ENCODE measurements around the gene CRIP1. TPM values are rescaled to one million over a fixed set of nuclear protein-coding genes. Genes with fewer than 3 reads are reported as not detected.
A peak's percentile ranks its signal among the peaks of the same experiment; 100 is the strongest.

Gene CRIP1
- total and polyA plus RNA-seq, 2 experiments from 2014 or later: 0.80 to 8.4 TPM

DNA sequence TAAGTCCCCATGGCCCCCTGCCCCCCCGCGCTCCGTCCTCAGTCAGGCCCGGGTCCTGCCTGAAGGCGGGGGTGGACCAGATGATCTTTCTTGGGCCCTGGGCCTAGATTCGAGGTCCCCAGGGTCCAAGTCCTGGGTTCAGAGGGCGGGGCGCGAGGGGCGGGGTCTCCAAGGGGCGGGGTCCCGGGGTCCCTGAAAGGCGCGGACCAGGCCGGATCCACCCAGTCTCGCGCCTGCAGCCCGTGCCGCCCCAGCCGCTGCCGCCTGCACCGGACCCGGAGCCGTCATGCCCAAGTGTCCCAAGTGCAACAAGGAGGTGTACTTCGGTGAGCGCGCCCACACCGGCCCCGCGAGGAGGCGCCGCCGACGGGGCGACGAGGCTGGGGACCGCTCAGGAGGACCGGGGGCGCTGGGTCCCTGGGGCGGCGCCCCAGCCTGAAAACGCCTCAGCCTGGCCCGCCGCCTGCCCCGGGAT, 325 bp downstream of the CRIP1 start:
- Histone ChIP-seq H3K79me2 (replicated peaks; ENCODE audit: insufficient read depth) (no peaks in the 10 kb centered on the region), H3K4me2 (peak overlapping the region; percentile 83), H2AFZ (peak overlapping the region; percentile 76), H3K4me3 (peak overlapping the region; percentile 61), H3K27ac (ENCODE audit: low read depth) (no peak overlapping the region), H4K20me1 (replicated peaks; ENCODE audit: insufficient read depth) (no peaks in the 10 kb centered on the region), H3K9me2 (ENCODE audit: insufficient read depth) (peaks cover 3% of the 10 kb centered on the region; the same call in 1 of the 2 replicates), H3K27me3 (ENCODE audit: insufficient read depth) (peaks cover 76% of the 10 kb centered on the region), H3K36me3 (ENCODE audit: insufficient read depth) (no peaks in the 10 kb centered on the region), H3F3A (replicated peaks; ENCODE audit: low read depth) (peaks cover 3% of the 10 kb centered on the region; the same call in 1 of the 2 replicates), H3K4me1 (ENCODE audit: insufficient read depth) (peaks cover 6% of the 10 kb centered on the region; the same call in 1 of the 2 replicates)
- no peak for TF ChIP-seq EZH2phosphoT487 (IDR thresholded peaks at IDR 0.05; ENCODE audit: unreplicated experiment)
- TF ChIP-seq POLR2AphosphoS5 (IDR thresholded peaks at IDR 0.05; ENCODE audit: low read depth): no peak
- TF ChIP-seq ZNF331 (CRISPR knock-in tag; IDR thresholded peaks at IDR 0.05; ENCODE audit: low read depth): no peak
- TF ChIP-seq, protein P1, sequence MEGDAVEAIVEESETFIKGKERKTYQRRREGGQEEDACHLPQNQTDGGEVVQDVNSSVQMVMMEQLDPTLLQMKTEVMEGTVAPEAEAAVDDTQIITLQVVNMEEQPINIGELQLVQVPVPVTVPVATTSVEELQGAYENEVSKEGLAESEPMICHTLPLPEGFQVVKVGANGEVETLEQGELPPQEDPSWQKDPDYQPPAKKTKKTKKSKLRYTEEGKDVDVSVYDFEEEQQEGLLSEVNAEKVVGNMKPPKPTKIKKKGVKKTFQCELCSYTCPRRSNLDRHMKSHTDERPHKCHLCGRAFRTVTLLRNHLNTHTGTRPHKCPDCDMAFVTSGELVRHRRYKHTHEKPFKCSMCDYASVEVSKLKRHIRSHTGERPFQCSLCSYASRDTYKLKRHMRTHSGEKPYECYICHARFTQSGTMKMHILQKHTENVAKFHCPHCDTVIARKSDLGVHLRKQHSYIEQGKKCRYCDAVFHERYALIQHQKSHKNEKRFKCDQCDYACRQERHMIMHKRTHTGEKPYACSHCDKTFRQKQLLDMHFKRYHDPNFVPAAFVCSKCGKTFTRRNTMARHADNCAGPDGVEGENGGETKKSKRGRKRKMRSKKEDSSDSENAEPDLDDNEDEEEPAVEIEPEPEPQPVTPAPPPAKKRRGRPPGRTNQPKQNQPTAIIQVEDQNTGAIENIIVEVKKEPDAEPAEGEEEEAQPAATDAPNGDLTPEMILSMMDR (conservative IDR thresholded peaks at IDR 0.05; ENCODE audit: low read depth in 2 of 2): no peak
- DNase-seq (ENCODE audit: low spot score) (peak; percentile 62), ATAC-seq (0 out of 3 replicates have a peak, but pooled peaks have one; percentile 0)
- Mint-ChIP-seq H3K27me3 (ENCODE audit: insufficient read depth, low read depth, poor library complexity) (peaks cover 64% of the 10 kb centered on the region), H3K9me3 (peaks cover 6% of the 10 kb centered on the region; the same call in 2 of the 3 replicates), H3K4me1 (peaks cover 13% of the 10 kb centered on the region; the same call in 2 of the 3 replicates), H3K4me3 (peak overlapping the region; percentile 61), H3K36me3 (ENCODE audit: low read depth) (no peaks in the 10 kb centered on the region), H3K27ac (no peak overlapping the region)

DNA sequence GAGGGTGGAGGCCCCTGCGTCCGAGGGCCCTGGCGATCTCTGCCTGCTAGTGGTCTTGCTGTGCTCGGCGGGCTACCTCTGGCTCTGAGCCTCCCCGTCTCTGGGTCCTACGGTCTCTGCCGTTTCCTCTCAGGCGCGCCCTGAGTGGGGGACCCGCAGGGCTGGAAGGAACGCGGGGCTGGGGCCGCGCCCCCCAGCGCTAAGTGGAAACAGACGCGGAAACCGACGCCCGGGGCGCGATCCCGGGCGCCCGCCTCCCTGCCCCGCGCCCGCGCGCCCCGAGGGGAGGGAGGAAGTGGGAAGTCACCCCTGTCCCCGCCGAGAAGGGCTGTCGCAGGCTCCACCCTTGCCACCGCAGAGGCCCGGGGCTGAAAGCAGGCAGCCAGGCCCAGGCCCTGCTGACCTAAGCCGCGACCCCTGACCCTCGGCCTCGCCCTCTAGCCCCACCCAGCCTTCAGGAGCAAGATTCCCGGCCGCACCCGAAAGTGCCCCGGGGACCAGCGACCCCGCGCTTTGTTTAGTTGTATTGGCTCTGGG, 831 bp downstream of the CRIP1 start:
- no peak overlapping the region for H3K27ac ChIP-seq (ENCODE audit: low read depth)
- peaks cover 4% of the 10 kb centered on the region; the same call in 1 of the 2 replicates for H3K4me1 ChIP-seq (ENCODE audit: insufficient read depth)
- H3K79me2 ChIP-seq (replicated peaks; ENCODE audit: insufficient read depth): no peaks in the 10 kb centered on the region
- DNase-seq (ENCODE audit: low spot score) (no peak), ATAC-seq (no peak)
- H3K4me2 ChIP-seq: peak overlapping the region; percentile 83
- Mint-ChIP-seq H3K4me3 (peak overlapping the region; percentile 50; the same call in 2 of the 3 replicates), H3K27me3 (ENCODE audit: insufficient read depth, low read depth, poor library complexity) (peaks cover 60% of the 10 kb centered on the region), H3K9me3 (peaks cover 6% of the 10 kb centered on the region; the same call in 2 of the 3 replicates), H3K4me1 (peaks cover 8% of the 10 kb centered on the region; the same call in 2 of the 3 replicates), H3K36me3 (ENCODE audit: low read depth) (no peaks in the 10 kb centered on the region), H3K27ac (no peak overlapping the region)
- H2AFZ ChIP-seq: peak overlapping the region; percentile 76
- H4K20me1 ChIP-seq (replicated peaks; ENCODE audit: insufficient read depth): no peaks in the 10 kb centered on the region
- TF ChIP-seq ZNF462 (CRISPR knock-in tag; IDR thresholded peaks at IDR 0.05) (no peak), CREB1 (CRISPR knock-in tag; IDR thresholded peaks at IDR 0.05; ENCODE audit: low read depth) (no peak), EZH2 (IDR thresholded peaks at IDR 0.05; ENCODE audit: low read depth, unreplicated experiment) (peak; percentile 45)
- peaks cover 71% of the 10 kb centered on the region for H3K27me3 ChIP-seq (ENCODE audit: insufficient read depth)
- peak overlapping the region; percentile 61 for H3K4me3 ChIP-seq
- no peaks in the 10 kb centered on the region for H3K36me3 ChIP-seq (ENCODE audit: insufficient read depth)
- peaks cover 3% of the 10 kb centered on the region; the same call in 1 of the 2 replicates for H3K9me2 ChIP-seq (ENCODE audit: insufficient read depth)
- H3F3A ChIP-seq (replicated peaks; ENCODE audit: low read depth): peaks cover 4% of the 10 kb centered on the region; the same call in 1 of the 2 replicates

All from GM23338 (cell line).